NAMALWA (cell line): ENCODE results near the gene MDM2.
"Not testable (repeated sequence)": the region's sequence is repeated elsewhere in the genome, so short reads cannot be mapped to it uniquely, and the experiment has no call there.

Experiments used
- DNase-seq: peaks from one replicate; pipeline ENCODE4 v3.0.0-alpha.2; 2015; ENCODE audit warnings: low spot score

Gene MDM2

DNA sequence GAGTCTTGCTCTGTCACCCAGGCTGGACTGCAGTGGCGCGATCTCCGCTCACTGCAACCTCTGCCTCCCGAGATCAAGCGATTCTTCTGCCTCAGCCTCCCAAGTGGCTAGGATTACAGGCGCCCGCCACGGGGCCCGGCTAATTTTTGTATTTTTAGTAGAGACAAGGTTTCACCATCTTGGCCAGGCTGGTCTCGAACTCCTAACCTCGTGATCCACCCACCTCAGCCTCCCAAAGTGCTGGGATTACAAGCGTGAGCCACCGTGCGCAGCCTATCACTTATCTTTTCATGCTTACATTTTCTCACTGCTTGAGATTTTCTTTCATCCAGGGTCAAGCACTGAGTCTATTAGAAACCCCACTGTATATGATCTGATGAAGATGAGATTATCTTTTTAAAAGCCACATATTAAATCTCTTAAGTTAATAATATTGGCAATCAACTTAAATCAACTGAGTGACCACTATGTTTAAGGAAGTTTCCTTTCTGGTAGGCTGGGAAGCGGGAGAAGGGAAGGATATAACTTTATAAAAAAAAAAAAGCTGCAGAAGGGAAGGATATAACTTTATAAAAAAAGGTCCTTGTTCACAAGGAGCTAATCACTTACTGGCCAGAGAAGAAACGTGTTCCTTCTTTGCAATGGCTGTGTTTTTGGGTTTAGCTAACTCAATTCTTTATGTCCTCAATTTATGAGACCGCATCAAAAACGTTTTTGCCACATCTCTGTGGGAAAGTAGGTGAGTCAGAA, 1.3 kb upstream of the MDM2 start:
- peak; percentile 51 for DNase-seq

DNA sequence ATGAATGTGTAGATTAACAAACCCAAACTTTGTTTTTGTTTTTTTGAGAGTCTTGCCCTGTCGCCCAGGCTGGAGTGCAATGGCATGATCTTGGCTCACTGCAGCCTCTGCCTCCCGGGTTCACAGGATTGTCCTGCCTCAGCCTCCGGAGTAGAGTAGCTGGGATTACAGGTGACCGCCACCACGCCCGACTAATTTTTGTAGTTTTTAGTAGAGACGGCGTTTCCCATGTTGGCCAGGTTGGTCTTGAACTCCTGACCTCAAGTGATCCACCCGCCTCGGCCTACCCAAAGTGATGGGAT, 752 bp upstream of the MDM2 start:
- not testable (repeated sequence) for DNase-seq

DNA sequence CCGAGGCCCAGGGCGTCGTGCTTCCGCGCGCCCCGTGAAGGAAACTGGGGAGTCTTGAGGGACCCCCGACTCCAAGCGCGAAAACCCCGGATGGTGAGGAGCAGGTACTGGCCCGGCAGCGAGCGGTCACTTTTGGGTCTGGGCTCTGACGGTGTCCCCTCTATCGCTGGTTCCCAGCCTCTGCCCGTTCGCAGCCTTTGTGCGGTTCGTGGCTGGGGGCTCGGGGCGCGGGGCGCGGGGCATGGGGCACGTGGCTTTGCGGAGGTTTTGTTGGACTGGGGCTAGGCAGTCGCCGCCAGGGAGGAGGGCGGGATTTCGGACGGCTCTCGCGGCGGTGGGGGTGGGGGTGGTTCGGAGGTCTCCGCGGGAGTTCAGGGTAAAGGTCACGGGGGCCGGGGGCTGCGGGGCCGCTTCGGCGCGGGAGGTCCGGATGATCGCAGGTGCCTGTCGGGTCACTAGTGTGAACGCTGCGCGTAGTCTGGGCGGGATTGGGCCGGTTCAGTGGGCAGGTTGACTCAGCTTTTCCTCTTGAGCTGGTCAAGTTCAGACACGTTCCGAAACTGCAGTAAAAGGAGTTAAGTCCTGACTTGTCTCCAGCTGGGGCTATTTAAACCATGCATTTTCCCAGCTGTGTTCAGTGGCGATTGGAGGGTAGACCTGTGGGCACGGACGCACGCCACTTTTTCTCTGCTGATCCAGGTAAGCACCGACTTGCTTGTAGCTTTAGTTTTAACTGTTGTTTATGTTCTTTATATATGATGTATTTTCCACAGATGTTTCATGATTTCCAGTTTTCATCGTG, 612 bp downstream of the MDM2 start:
- DNase-seq = peak; percentile 89

DNA sequence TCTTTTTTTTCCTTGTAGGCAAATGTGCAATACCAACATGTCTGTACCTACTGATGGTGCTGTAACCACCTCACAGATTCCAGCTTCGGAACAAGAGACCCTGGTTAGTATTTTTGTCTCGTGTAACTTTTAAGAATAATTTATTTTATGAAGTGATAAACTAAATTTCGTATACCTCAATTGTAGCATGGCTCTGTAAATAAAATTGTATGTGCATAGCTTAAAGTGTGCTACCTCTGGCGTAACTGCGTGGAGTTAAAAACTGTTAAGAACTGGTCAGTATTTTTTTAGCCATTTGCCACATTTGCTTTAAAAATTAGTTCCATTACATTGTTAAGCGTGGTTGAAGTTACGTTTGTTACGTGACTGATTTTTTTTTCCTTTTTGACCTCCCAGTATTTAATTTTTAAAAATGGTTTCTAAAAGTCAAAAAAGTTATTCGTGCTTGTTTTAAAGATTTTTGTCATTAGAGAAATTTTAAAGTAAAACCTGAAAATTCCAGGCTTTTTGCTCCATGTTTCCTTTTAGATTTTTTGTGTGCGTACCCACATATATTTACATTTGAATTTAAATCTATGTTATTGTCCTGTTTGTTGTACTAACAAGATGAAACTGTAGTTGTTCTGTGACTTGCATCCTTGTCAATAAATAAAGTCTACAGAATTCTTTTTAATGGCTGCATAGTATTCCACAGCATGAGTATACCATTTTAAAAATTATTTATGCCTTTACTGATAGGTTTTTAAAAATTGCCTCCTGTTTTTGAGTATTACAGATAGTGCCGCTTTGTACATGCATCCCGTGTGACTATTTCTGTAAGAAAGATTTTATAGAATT, 1.4 kb downstream of the MDM2 start:
- DNase-seq = no peak

DNA sequence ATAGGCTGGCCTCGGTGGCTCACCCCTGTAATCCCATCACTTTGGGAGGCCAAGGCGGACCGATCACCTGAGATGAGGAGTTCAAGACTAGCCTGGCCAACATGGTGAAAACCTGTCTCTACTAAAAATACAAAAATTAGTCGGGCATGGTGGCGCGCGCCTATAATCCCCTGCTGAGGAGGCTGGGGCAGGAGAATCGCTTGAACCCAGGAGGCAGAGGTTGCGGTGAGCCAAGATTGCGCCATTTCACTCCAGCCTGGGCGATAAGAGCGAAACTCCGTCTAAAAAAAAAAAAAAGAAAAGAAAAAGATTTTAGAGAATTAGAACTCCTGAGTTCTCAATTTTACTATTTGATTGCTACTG, 2.0 kb downstream of the MDM2 start:
- DNase-seq = not testable (repeated sequence)

DNA sequence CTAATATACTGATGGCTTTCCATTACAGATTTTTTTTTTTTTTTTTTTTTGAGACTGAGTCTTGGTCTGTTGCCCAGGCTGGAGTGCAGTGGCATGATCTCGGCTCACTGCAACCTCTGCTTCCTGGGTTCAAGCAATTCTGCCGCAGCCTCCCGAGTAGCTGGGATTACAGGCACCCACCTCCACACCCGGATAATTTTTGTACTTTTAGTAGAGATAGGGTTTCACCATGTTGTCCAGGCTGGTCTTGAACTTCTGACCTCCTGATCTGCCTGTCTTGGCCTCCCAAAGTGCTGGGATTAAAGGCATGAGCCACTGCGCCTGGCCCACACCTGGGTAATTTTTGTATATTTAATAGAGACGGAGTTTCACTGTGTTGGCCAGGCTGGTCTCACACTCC, 3.6 kb downstream of the MDM2 start:
- DNase-seq = not testable (repeated sequence)

DNA sequence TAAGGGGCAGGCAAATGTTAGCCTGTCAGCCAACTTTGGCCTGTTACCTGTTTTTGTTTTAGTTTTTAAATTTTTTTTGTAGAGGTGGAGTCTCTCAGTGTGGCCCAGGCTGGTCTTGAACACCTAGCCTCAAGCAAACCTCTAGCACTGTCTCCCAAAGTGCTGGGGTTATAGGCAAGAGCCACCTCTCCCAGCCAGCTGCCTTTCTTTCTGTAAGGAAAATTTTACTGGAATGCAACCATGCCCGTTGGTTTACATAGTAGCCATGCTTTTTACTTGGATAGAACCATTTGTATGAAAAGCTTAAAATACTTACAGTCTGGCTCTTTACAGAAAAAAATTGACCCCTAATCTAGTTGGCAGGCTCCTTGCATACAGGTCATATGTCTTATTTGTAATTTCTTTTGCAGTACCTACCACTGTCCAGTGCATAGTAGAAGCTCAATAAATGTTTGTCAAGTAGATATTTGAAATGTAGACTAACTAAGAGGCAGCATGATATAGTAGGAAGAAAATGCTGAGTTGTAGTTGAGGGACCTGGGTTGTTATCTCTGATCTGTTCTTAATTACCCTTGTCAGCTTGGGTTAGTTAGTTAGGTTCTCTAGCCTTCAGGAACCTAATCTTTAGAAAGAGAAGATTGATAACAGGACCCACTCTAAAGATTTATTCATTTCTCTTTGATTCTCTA, 4.7 kb downstream of the MDM2 start:
- no peak for DNase-seq

DNA sequence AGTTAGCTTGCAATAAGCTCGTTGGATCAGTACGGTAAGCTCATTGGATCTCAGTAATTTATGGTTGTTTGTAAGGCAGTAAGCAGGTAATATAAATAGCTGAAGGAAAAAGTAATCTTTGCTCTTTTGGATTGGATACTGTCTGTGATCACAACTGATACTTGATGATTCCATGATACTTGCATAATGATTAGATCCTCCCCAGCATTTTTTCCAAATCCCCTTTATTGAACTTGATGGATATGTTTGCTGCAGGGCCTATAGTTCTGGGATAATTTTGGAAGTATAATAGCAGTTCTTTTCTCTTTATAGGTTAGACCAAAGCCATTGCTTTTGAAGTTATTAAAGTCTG, 5.2 kb downstream of the MDM2 start:
- no peak for DNase-seq

DNA sequence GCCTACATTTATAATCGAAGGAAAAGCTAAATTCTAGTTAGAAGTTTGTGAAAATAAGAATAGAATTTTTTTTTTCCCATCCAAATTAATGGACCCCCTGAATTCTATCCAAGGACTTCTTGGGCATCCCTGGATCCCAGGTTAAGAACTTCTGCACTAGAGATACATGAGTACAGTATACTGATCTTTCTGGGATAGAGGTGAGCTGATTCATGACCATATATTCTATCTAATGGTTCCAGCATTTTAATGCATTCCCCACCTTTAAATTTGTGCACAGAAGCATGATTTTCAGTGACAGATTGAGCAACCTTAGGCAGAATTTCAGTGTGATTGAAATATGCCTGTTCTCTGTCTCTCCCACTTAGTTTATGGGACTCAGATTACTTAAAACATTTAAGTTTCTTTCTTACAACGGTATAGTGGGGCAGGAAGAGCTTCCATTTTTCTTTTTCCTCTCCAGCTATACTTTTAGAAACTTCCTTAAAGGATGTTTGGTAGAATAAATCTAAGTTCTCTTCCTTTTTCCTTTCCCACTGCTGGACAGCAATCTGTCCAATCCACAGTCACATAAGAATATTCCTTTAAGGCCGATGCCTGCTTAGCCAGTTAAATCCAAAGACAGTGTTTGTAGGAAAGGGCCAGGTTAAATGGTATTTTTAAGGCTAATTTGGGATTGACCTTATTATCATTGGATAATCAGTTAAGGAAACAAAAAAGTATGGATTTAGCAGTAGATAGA, 6.7 kb downstream of the MDM2 start:
- DNase-seq = no peak

DNA sequence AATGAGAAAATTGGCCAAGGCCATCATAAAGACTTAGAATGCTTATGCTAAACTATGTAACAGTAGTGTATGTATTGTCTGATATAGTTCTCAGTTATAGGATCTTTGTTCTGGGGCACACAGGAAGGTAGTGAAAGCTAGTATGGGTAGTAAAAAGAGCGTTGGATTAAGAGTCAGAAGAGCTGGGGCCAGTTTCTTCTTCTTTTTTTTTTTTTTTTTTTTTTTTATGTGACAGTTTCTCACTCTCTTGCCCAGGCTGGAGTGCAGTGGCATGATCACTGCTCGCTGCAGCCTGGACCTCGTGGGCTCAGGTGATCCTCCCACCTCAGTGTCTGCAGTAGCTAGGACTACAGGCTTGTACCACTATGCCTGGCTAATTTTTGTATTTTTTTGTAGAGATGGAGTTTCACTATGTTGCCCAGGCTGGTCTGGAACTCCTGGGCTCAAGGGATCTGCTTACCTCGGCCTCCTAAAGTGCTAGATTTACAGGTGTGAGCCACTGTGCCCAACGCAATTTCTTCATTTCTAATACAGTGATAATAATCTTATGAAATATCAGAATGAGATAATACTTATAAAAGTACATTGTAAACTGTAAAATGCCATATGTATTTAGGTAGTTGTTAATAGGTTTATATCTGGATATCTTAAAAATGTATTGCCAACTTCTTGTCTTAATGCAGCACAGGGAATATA, 7.4 kb downstream of the MDM2 start:
- no peak for DNase-seq

DNA sequence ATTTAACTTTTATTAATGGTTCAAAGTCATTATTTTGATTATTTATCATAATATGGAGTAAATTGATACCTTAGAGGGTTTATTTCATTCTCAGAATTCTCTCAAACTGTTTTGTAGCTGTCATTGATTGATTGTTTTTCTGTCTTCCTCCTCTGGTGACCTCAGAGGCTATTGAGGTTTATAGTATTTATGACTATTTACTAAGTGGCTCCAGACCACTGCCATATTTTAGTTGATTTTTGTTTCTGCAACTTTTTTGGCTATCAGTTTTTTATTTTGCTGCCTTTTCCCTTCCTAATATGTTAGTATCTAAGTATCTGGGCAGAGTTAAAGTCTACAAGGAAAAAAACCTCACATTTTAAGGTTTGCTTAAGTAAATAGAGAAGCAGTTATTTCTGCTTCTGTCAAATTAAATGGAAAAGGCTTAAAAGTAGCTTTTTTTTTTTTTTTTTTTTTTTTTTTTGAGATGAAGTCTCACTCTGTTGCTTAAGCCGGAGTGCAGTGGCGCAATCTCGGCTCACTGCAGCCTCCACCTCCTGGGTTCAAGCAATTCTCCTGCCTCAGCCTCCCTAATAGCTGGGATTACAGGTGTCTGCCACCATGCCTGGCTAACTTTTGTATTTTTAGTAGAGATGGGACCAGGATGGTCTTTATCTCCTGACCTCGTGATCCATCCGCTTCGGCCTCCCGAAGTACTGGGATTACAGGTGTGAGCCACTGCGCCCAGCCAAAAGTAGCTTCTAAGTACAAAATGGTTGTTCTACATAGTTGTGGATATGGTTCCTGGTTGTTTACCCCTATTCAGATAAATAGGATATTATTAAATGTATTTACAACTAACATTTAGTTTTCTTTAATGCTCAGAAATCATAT, 8.2 kb downstream of the MDM2 start:
- no peak for DNase-seq

DNA sequence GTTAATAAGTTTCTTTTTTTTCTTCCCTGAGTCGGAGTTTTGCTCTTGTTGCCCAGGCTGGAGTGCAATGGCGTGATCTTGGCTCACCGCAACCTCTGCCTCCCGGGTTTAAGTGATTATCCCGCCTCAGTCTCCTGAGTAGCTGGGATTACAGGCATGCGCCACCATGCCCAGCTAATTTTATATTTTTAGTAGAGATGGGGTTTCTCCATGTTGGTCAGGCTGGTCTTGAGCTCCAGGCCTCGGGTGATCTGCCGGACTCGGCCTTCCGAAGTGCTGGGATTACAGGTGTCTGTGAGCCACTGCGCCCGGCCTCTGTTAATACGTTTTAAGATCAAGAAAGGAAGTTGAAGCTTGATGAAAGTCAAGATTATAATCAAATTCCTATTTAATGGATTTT, 11.5 kb downstream of the MDM2 start:
- DNase-seq = not testable (repeated sequence)

DNA sequence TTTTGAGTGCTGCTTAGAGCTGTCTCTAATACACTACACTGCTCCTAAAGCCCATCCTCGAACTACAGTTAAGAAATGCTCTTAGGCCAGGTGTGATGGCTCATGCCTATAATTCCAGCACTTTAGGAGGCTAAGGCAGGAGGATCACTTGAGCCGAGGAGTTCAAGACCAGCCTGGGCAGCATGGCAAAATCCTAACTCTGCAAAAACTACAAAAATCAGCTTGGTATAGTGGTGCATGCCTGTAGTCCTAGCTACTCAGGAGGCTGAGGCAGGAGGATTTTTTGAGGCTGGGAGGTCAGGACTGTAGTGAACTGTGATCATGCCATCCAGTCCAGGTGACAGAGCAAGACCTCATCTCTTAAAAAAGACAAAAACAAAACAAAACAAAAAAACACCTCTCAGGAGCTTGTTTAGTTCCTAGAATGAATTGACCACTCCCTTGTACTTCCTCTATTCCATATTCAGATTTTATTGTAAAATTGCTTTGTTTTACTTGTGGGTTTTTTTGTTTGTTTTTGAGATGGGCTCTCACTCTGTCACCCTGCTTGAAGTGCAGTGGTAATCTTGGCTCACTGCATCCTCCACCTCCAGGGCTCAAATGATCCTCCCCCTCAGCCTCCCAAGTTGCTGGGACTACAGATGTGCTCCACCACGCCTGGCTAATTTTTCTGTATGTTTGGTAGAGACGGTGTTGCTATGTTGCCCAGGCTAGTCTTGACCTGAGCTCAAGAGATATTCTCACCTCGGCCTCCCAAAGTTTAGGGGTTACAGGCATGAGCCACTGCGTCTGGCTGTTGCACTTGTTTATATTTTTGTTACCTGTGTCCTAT, 13.6 kb downstream of the MDM2 start:
- peak; percentile 58 for DNase-seq

DNA sequence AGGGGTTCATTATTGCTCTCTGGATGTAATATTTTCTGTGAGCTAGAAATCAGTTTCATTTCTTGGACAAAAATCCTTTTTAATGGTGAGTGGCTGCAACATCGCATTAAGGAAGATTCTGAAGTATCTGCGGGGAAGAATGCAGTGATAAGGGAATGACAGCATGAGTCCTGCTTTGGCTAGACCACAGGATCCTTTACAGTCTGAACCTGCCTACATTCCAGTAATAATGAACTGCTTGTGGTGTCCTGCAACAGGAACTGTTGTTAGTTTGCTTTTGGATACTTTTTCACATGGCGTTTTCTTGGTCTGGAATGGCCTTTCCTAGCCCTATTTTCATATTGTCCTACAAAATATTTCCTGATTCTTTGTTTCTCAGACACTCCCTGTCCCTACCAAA, 15.7 kb downstream of the MDM2 start:
- DNase-seq = no peak

DNA sequence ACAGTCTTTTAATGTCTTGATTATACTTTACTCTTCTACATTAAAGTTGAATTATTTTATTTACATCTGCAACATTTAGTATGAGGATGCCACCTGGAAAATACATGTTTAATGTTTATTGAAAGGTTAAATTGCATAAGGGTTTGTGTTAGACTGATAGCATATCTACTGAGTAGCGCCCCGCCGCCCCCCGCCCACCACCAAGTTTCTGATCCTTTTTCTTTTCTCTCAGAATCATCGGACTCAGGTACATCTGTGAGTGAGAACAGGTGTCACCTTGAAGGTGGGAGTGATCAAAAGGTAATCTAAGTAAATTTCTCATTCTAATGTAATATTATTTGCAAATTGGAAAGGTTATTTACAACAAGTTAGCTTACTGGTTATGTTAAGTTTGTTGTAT, 16.2 kb downstream of the MDM2 start:
- no peak for DNase-seq

DNA sequence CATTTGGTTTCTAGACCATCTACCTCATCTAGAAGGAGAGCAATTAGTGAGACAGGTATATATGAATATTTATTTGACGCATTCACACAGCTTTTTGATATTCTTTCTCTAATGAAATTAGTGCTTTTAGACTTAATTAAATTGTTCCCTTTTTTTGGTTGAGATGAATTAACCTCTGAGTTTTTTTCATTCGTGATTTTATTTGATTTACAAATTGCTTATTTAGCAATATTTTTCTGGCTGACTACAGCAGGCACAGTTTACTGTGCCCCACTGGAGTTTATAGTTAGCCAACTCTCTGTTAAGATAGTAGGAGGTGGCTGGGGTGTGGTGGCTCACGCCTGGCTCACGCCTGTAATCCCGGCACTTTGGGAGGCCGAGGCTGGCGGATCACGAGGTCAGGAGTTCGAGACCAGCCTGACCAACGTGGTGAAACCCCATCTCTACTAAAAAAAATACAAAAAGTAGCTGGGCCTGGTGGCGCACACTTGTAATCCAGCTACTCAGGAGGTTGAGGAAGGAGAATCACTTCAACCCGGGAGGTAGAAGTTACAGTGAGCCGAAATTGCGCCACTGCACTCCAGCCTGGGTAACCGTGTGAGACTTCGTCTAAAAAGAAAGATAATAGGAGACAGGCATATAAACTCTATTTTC, 16.7 kb downstream of the MDM2 start:
- no peak for DNase-seq

DNA sequence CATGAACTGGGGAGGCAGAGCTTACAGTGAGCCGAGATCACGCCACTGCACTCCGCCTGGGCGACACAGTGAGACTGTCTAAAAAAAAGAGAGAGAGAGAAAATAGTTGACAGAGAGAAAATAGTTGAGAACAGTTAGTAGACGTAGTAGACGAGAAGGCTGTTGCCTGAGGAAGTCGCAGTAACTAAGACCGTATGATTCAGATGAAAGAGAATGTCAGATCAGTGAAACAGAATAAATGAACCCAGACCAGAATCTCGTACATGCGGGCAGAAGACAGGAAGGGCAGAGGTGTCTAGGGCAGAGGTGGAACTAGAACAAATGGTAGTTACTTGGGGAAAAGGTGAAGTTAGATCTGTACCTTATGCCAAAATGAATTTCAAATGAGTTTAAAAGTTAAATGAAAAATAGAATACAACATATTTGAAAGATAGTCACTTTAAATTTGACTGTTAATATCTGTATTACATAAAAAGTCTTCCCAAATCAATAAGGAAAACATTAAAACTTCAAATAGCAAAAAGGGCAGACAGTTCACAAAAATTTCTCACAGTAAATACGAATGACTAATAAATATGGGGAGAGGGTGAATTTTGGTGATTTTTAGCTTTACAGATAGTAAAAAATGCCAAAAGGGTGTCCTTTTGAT, 17.7 kb downstream of the MDM2 start:
- DNase-seq = no peak
